Activated CD4-positive, CD25-positive, alpha-beta regulatory T cell (primary cell): ENCODE data around the gene RCAN1.
"Not testable (repeated sequence)": the region's sequence is repeated elsewhere in the genome, so short reads cannot be mapped to it uniquely, and the experiment has no call there.

ENCODE experiments used
- DNase-seq, 4 experiments: peaks; one replicate each; lab custom pipeline; 2025; lab: John Stamatoyannopoulos, UW

The RCAN1 gene

GRCh38 chr21:34517039-34517438, 97.9 kb downstream of the RCAN1 start:
- DNase-seq = no peak

- no peak for DNase-seq
These were observed 100.3 kb downstream of the RCAN1 start for GRCh38 chr21:34514576-34515115.

GRCh38 chr21:34513129-34513675, 101.7 kb downstream of the RCAN1 start:
- DNase-seq = no peak

- DNase-seq = no peak
These were observed 103.0 kb downstream of the RCAN1 start, which contains the start of gene KCNE1 for GRCh38 chr21:34511787-34512455. Gene KCNE1, minus strand, starts transcription at chr21:34512210. Its CDS starts 62,576 bp downstream, at chr21:34449634.

- DNase-seq = no peak
These were observed 103.7 kb downstream of the RCAN1 start for GRCh38 chr21:34511181-34511580.

- DNase-seq = peak in 1 of 4 experiments; percentile 12
These were observed 104.5 kb downstream of the RCAN1 start for GRCh38 chr21:34510148-34511142.

- DNase-seq = no peak
These were observed 105.8 kb downstream of the RCAN1 start for GRCh38 chr21:34509151-34509550.

- no peak for DNase-seq
These were observed 110.3 kb downstream of the RCAN1 start for GRCh38 chr21:34504595-34504994.

GRCh38 chr21:34502480-34503106, 112.3 kb downstream of the RCAN1 start:
- DNase-seq = no peak

- DNase-seq = no peak
These were observed 113.2 kb downstream of the RCAN1 start for GRCh38 chr21:34501716-34502115.

- no peak for DNase-seq
These were observed 114.7 kb downstream of the RCAN1 start for GRCh38 chr21:34500191-34500590.

GRCh38 chr21:34499116-34499515, 115.8 kb downstream of the RCAN1 start:
- DNase-seq = no peak

- no peak for DNase-seq
These were observed 116.3 kb downstream of the RCAN1 start for GRCh38 chr21:34498623-34499022.

GRCh38 chr21:34483854-34484253, 131.1 kb downstream of the RCAN1 start:
- DNase-seq = not testable (repeated sequence)

GRCh38 chr21:34483435-34483834, 131.5 kb downstream of the RCAN1 start:
- not testable (repeated sequence) for DNase-seq

GRCh38 chr21:34467333-34467732, 147.6 kb downstream of the RCAN1 start:
- DNase-seq = not testable (repeated sequence)
